Right atrium auricular region (tissue), 2 donors: ENCODE measurements around the gene ALKAL2. TPM values are rescaled to one million over a fixed set of nuclear protein-coding genes. Genes with fewer than 3 reads are reported as not detected.

Experiments
- DNase-seq: peaks from one replicate; pipeline ENCODE4 v3.0.0-alpha.2; 2019; ENCODE audit warnings: low spot score
- H3K27ac ChIP-seq, 2 donors: fragments of 200-600 bp; sonication (generic); 1 replicate in 1 of 2; 2 replicates in 1 of 2; pipeline ENCODE4 v1.5.1; 2016 to 2019
- H3K27me3 ChIP-seq, 2 donors: fragments of 200-600 bp; sonication (generic); one replicate each; pipeline versions ENCODE4 v1.5.1 to v1.6.0; 2017 to 2019
- H3K36me3 ChIP-seq: fragments of 200-600 bp; sonication (generic); one replicate; pipeline ENCODE4 v1.5.1; 2016
- H3K4me1 ChIP-seq, 2 donors: fragments of 200-600 bp; sonication (generic); one replicate each; pipeline versions ENCODE4 v1.5.1 to v1.6.0; 2017 to 2019
- H3K4me3 ChIP-seq, 2 donors: fragments of 200-600 bp; sonication (generic); 1 replicate in 1 of 2; 2 replicates in 1 of 2; pipeline ENCODE4 v1.5.1; 2017 to 2019; ENCODE audit warnings: mild to moderate bottlenecking in 1 of 2, moderate library complexity in 1 of 2
- H3K9me3 ChIP-seq, 2 donors: fragments of 200-600 bp; sonication (generic); one replicate each; pipeline ENCODE4 v1.5.1; 2019
- CTCF ChIP-seq, 2 donors: fragments of 200-600 bp; sonication (generic); IDR thresholded peaks; one replicate each; pipeline ENCODE4 v1.5.1; 2019; ENCODE audit warnings: antibody characterized with exemption in 2 of 2
- total RNA-seq, 2 donors: library from RNA; depleted of rRNA; stranded (reverse); fragments of >200 nt; gene quantifications; one replicate each; pipeline ENCODE4 v1.1.0, GENCODE V29; 2016

ALKAL2 gene
- total RNA-seq, 2 donors from 2014 or later: 1.1 TPM; not detected in 1

GRCh38 chr2:254241-254640 lies 33.6 kb downstream of the ALKAL2 start:
- H3K9me3 ChIP-seq: peaks cover 0 to 9% of the 10 kb centered on the region in 2 donors
- no peaks in the 10 kb centered on the region for H3K27me3 ChIP-seq

GRCh38 chr2:253202-253638 lies 34.7 kb downstream of the ALKAL2 start:
- Histone ChIP-seq H3K36me3 (peaks cover 6% of the 10 kb centered on the region), H3K9me3 (peaks cover 0 to 7% of the 10 kb centered on the region in 2 donors), H3K4me1 (no peaks in the 10 kb centered on the region), H3K27me3 (no peaks in the 10 kb centered on the region), H3K27ac (no peak overlapping the region), H3K4me3 (no peak overlapping the region)
- TF ChIP-seq CTCF (IDR thresholded peaks at IDR 0.05): no peak
- no peak for DNase-seq

More at GRCh38 chr2:254241-254640, 33.6 kb downstream of the ALKAL2 start:
- no peak overlapping the region for H3K27ac ChIP-seq
- no peak overlapping the region for H3K4me3 ChIP-seq
- no peak for DNase-seq
- H3K4me1 ChIP-seq: no peaks in the 10 kb centered on the region
- peaks cover 6% of the 10 kb centered on the region for H3K36me3 ChIP-seq
- no peak for TF ChIP-seq CTCF (IDR thresholded peaks at IDR 0.05)

- no peak for DNase-seq
- Histone ChIP-seq H3K36me3 (peaks cover 6% of the 10 kb centered on the region), H3K27ac (no peak overlapping the region), H3K4me1 (no peaks in the 10 kb centered on the region), H3K4me3 (no peak overlapping the region), H3K27me3 (no peaks in the 10 kb centered on the region), H3K9me3 (no peaks in the 10 kb centered on the region)
- no peak for TF ChIP-seq CTCF (IDR thresholded peaks at IDR 0.05)
Measured at GRCh38 chr2:252001-252602, 35.8 kb downstream of the ALKAL2 start.

- H3K27me3 ChIP-seq: no peaks in the 10 kb centered on the region
- no peak for TF ChIP-seq CTCF (IDR thresholded peaks at IDR 0.05)
- H3K36me3 ChIP-seq: peaks cover 6% of the 10 kb centered on the region
- no peaks in the 10 kb centered on the region for H3K4me1 ChIP-seq
- no peak overlapping the region for H3K4me3 ChIP-seq
- DNase-seq: no peak
- no peaks in the 10 kb centered on the region for H3K9me3 ChIP-seq
- H3K27ac ChIP-seq: no peak overlapping the region
Measured at GRCh38 chr2:249538-250042, 38.3 kb downstream of the ALKAL2 start.

GRCh38 chr2:248724-249123 lies 39.2 kb downstream of the ALKAL2 start:
- no peaks in the 10 kb centered on the region for H3K27me3 ChIP-seq
- H3K36me3 ChIP-seq: peaks cover 9% of the 10 kb centered on the region
- H3K27ac ChIP-seq: no peak overlapping the region
- DNase-seq: no peak
- TF ChIP-seq CTCF (IDR thresholded peaks at IDR 0.05): no peak
- H3K9me3 ChIP-seq: no peaks in the 10 kb centered on the region
- H3K4me3 ChIP-seq: no peak overlapping the region
- no peaks in the 10 kb centered on the region for H3K4me1 ChIP-seq
